IPS-18c (cell line): Measurements from ENCODE around the gene NBAS.
"Not testable (repeated sequence)": the region's sequence is repeated elsewhere in the genome, so short reads cannot be mapped to it uniquely, and the experiment has no call there.

ENCODE experiments used
- H3K4me3 ChIP-seq: 2 replicates; pipeline ENCODE4 v1.7.0; 2013; ENCODE audit warnings: low read depth, mild to moderate bottlenecking, low read length, moderate library complexity; ENCODE audit not compliant: insufficient read depth
- H3K9me3 ChIP-seq: one replicate; pipeline ENCODE4 v1.6.1; 2013; ENCODE audit warnings: mild to moderate bottlenecking, low read length, moderate library complexity; ENCODE audit not compliant: control insufficient read depth, insufficient read depth

The NBAS gene

DNA sequence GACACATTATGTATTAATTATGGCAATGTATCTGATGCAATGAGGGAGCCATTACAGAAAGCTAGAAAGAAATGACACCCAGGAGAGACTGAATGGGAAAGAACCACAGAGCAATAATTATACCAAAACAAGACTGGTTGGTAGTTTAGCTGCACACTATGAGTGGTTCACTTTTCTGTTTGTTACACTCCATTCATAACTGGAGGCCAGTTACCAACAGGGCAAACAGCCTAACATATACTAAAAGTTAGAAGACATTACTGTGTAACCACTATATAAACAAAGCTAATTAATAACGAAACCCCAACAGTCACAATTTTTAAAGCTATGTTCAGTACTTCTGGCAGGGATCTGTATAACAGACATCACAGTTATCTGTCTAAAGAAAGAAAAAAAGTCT is 49.4 kb downstream of the NBAS start:
- Histone ChIP-seq H3K4me3 (no peak overlapping the region), H3K9me3 (no peaks in the 10 kb centered on the region)

DNA sequence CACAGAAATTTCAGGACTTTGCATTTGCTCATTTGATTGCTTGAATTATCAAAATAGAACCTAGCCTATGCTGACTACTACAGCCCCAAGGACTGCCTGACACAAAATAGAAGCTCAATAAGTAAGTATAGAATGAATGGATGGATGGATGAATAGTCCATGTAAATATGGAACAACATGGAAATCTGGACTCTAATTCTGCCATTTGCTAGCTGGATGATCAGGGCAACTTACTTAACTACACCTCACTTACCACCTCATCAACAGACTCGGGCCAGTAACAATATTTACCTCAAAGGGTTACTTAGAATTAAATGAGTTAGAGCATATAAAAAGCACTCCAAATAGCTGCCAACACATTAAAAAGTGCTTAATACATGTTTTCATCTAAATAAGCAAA is 50.6 kb downstream of the NBAS start:
- no peak overlapping the region for H3K4me3 ChIP-seq
- no peaks in the 10 kb centered on the region for H3K9me3 ChIP-seq

DNA sequence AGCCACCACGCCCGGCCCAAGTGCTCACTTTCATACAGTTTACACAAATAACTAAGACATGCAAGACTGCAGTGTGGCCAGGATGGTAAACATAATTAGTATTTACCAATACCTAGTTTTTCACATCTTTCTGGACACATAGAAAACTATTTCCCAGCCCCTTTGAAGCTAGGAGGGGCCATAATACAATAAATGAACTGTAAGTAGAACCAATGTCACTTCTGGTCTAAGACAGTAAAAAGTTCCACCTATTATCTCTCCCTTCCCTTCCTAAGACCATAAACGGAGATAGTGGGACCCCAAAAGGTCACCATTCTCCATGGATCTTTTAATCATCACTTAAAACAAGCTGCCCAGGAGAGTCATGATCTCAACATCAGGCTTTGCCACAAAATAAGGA is 51.0 kb downstream of the NBAS start:
- Histone ChIP-seq H3K9me3 (no peaks in the 10 kb centered on the region), H3K4me3 (no peak overlapping the region)

DNA sequence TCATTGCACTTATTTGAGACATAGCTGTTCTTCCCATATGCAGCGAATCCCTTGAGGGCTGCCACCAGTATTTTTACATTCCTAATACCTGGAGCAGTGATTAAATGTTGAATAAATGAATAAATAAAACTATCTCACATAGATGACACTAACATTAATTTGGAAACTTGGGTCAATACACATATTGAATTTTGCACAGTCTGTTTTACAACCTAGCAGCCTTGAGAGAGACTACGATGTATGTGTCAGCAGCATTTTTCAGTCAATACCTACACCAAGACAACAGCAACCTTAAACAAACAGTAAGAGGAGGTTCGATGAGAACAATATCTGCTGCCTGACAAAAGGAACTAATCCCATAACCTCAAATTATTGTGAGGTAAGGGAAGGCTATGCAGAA is 53.4 kb downstream of the NBAS start:
- Histone ChIP-seq H3K4me3 (no peak overlapping the region), H3K9me3 (no peaks in the 10 kb centered on the region)

DNA sequence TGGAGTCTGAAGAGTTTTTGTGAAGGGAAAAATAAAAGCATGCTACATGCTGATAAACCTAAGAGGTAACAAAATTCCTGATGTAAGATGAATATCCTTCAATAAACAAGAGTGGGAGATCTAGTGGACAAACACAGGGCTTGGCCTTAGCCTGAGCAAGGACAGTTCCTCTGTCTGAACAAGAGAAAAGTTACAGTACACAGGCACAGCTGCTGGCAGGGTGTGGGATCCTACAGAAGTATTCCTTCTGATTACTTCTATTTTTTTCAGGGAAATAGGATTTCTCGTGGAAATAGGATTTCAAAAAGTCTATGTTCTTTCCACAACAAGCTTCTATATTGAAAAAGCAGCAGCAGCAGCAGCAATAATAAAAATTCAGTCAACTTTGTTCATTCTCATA is 54.1 kb downstream of the NBAS start:
- Histone ChIP-seq H3K9me3 (no peaks in the 10 kb centered on the region), H3K4me3 (no peak overlapping the region)

DNA sequence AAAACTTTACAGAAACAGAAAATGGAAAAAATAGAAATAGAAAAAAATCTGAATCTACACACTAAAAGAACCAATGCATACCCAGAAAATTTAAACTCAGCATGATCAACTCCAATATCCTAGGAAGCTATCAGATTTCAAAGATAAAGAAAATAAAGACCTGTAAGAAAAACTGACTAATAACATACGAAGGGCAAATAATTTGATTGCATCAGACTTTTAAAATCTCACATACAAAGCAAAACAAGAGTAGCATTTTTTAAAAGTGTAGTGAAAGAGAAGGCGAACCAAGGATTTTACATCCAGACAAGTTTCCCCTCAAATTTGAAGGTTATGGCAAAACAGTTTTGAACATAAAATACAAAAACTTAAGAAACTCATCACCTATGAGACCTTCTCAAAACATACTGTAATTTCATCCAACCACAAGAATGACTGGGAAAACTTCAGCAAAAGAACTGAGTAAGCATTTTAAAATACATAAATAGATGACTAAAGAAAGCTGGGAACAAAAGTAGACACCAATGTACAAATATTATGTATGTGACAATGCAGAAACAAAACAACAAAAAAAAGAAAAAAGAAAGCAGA is 54.8 kb downstream of the NBAS start:
- H3K4me3 ChIP-seq = no peak overlapping the region
- no peaks in the 10 kb centered on the region for H3K9me3 ChIP-seq

DNA sequence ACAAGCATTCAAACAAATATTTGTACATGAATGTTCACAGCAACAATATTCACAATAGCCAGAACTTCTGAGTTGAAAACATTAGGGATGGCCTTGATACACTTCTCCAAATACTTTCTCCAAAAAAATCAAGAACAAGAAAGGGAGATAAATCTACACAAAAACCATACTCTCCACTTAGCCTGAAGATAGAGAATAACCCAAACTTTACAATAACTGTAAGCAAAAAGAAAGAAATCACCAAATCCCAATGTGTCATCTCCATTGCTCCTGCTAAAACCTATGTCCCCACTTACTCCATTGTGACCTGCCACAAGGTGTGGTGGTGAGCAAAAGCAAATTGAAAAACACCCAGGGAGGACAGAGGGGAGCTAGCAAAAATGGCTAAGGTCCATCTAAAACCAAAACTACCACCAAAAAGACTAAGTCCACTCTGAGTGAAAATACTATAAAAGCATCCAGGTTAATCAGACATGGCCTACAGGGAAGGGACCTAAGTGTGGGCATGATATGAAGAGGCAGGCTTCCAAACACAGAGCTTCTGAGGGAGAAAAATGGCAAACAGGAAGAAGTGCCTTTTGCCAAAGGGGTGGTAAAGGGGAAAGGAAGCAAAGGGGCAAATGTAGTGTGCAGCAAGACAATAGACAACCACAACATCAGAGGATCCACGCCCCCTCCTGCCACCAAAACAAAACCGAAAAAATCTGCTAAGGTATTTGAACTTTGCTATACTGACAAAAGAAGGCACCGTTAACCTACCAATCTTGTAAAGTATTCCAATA is 56.1 kb downstream of the NBAS start:
- H3K9me3 ChIP-seq = no peaks in the 10 kb centered on the region
- no peak overlapping the region for H3K4me3 ChIP-seq

DNA sequence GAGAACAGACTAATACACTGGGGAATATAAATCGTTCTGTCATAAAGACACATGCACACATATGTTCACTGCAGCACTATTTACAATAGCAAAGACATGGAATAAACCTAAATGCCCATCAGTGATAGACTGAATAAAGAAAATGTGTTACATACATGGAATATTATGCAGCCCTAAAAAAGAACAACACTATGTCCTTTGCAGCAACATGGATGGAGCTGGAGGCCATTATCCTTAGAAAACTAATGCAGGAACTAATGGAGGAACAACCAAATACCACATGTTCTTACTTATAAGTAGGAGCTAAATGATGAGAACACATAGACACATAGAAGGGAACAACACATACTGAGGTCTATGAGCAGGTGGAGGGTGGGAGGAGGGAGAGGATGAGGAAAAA is 61.9 kb downstream of the NBAS start:
- not testable (repeated sequence) for H3K9me3 ChIP-seq, H3K4me3 ChIP-seq

DNA sequence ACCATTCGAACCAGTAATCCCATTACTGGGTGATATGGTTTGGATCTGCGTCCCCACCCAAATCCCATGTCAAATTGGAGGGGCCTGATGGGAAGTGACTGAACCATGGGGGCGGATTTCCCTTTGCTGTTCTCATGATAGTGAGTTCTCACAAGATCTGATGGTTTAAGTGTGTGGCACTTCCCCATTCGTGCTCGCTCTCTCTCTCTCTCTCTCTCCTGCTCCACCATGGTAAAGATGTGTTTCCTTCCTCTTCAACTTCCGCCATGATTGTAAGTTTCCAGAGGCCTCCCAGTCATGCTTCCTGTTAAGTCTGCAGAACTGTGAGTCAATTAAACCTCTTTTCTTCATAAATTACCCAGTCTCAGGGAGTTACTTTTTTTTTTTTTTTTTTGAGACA is 62.6 kb downstream of the NBAS start:
- no peaks in the 10 kb centered on the region for H3K9me3 ChIP-seq

DNA sequence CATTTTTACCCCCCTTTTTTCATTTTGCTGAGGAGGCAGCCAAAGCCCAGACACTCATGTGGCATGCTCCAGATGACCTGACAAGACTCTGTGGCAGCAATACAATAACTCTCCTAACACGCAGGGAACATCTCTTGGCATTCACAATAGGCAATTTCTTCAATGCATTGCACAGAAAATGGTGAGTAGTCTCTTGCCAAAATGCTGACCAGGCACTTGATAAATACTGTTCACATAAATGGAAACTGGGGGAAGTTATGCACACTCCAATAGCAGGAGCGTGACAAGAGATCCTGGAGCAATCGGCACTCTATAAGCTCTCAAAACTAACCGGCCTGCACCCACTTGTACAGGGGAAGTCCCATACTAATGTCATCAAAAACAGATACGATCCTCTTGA is 66.3 kb downstream of the NBAS start:
- no peaks in the 10 kb centered on the region for H3K9me3 ChIP-seq
- no peak overlapping the region for H3K4me3 ChIP-seq

More for the DNA sequence above, 62.6 kb downstream of the NBAS start:
- H3K4me3 ChIP-seq = no peak overlapping the region

DNA sequence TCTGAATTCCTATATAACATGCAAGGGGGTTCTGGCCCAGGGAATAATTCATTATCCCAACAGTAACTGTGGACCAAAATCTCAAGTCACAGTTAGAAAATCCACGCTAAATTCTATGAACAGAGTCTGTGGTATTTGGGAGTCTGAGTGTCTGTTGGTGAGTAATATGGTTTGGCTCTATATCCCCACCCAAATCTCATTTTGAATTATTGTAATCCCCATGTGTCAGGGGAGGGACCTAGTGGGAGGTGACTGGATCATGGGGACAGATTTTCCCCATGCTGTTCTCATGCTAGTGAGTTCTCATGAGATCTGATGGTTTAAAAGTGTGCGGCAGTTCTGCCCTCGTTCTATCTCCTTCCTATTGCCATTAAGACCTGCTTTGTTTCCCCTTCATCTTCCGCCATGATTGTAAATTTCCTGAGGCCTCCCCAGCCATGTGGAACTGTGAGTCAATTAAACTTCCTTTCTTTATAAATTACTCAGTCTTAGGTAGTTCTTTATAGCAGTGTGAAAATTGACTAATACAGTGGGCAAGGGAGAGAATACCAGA is 68.3 kb downstream of the NBAS start:
- Histone ChIP-seq H3K4me3 (no peak overlapping the region), H3K9me3 (no peaks in the 10 kb centered on the region)

DNA sequence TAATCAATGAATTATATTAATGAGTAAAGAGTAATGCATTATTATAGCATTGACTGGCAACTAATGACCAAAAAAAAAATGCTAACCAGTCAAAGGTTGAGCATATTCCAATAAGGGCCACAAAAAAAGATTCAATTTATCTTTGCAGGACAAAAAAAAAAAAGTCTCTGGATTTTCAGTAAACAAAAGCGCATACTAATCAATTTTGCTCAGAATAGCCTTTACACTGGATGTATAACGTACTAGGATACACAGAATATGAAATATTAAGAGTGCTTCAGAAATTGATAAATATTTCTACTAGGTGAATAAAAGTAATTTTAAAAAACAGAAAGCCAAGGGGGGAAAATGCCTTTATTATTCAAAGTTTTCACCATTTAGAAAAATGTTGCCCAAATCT is 74.4 kb downstream of the NBAS start:
- Histone ChIP-seq H3K4me3 (no peak overlapping the region), H3K9me3 (no peaks in the 10 kb centered on the region)

DNA sequence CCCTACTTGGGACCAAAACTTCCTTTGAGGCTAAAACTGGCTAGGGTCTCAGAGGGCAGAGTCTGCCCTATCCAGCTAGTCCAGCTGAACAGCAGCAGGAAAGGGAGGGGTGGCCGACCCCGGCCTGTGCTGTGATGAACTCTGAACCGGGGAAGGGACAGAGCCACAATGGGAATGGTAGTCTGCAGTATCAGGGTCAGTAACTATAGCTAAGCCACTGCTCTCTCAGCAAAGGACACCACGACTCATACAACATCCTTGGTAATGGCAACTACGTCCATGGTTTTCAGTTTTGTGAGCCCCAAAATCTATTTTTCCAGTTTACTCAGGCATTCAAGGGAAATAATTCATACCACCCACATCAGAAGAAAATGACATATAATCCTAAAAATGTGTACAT is 75.2 kb downstream of the NBAS start:
- Histone ChIP-seq H3K9me3 (no peaks in the 10 kb centered on the region), H3K4me3 (no peak overlapping the region)

DNA sequence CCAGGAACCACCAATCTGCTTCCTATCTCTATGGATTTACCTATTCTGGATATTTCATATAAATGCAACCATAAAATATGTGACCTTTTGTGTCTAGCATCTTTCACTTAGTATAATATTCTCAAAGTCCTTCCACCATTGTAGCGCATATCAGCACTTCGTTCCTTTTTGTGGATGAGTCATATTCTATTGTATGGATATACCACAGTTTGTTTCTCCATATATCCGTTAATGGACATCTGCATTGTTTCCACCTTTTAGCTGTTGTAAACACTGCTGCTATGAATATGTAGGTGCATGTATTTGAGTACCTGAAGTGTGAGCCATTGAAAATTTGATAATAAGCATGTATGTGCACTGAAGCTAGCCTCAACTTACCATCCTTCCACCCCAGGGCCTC is 80.1 kb downstream of the NBAS start:
- Histone ChIP-seq H3K4me3 (no peak overlapping the region), H3K9me3 (no peaks in the 10 kb centered on the region)

DNA sequence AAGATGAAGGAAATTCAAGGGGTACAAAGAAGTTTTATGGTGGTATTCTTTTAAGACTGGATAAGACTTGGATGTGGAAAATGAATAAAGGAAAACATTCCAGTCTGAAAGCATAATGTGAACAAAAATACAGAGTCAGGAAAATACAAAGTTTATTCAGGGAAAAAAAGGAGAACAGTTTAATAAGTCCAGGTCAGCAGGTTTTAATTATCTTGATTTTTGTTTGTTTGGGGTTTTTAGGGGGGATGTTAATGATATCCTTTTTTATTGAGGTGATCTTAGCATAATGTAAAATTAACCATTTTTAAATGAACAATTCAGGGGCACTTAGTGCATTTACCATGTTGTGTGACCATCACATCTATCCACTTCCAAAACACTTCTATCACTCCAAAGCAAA is 80.6 kb downstream of the NBAS start:
- Histone ChIP-seq H3K9me3 (no peaks in the 10 kb centered on the region), H3K4me3 (no peak overlapping the region)

DNA sequence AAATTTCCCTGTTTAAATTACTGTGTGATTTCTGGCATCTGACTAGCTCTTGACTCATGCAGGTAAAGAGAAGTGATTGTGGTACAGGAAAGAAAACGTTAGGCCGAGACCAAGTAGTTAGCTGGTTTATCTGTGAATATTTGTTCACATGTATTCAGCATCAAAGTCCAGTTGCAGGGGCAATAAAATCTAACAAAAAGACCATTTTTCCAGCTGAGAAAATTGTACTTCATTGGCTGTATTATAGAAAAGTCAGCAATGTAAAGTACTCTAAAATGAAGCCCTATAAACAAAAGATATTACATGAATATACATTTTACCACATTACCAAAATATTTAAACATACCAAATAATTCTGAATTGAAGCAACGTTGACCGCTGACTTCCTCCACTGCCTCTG is 88.3 kb downstream of the NBAS start:
- Histone ChIP-seq H3K9me3 (no peaks in the 10 kb centered on the region), H3K4me3 (no peak overlapping the region)

DNA sequence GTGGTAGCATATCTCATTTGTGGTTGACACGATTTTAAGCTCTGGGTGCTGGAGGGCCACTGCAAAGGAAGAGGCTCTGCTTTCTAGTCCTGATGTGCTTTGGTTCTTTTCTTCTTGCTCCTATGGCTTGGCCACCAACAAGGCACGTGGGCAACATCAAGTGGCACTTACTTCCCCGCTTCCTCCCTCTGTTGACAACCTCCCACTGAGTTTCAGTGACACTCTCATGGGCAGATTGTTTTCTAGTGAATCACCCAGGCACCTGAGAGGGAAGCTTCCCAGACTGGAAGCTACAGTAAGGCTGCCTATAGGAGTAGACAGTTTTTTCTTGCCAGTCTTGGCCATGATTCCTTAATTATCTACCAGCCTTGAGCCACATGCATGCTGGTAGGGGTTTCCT is 89.0 kb downstream of the NBAS start:
- no peaks in the 10 kb centered on the region for H3K9me3 ChIP-seq
- no peak overlapping the region for H3K4me3 ChIP-seq

DNA sequence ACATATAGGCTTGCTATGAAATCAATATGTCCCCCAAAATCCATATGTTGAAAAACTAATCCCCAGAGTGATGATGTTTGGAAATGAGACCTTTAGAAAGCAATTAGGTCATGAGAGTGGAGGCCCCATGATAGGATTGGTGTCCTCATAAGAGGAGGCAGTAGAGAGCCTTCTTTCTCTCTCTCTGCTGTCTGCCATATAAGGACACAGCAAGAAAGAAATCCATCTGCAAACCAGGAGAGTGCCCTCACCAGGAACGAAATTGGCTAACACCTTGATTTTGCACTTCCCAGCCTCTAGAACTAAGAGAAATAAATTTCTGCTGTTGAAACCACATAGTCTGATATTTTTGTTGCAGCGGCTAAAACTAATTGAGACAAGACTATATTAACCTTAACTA is 89.5 kb downstream of the NBAS start:
- H3K9me3 ChIP-seq = no peaks in the 10 kb centered on the region
- H3K4me3 ChIP-seq = no peak overlapping the region
